Keratinocyte (primary cell): ENCODE measurements around the gene KAT7.

ENCODE experiments used
- EZH2 ChIP-seq: IDR thresholded peaks from one replicate; pipeline ENCODE4 v1.6.1; 2012; ENCODE audit warnings: inconsistent platforms, mild to moderate bottlenecking, low read length, moderate library complexity
- TF ChIP-seq, protein P1 (sequence below), 3 experiments: IDR thresholded peaks in 1 of 3; conservative IDR thresholded peaks in 1 of 3; optimal IDR thresholded peaks in 1 of 3; 2 replicates in 2 of 3; 3 replicates in 1 of 3; pipeline versions ENCODE3 to v1.5.1; 2011; ENCODE audit warnings: low read length in 3 of 3, mild to moderate bottlenecking in 3 of 3, moderate library complexity in 2 of 3, control low read depth in 1 of 3, inconsistent platforms in 1 of 3; ENCODE audit not compliant: insufficient read depth in 2 of 3; ENCODE audit errors: extremely low read depth in 1 of 3

GRCh38 chr17:49825645-49826044 is 37.2 kb downstream of the KAT7 start:
- no peak for TF ChIP-seq EZH2
- TF ChIP-seq, protein P1, sequence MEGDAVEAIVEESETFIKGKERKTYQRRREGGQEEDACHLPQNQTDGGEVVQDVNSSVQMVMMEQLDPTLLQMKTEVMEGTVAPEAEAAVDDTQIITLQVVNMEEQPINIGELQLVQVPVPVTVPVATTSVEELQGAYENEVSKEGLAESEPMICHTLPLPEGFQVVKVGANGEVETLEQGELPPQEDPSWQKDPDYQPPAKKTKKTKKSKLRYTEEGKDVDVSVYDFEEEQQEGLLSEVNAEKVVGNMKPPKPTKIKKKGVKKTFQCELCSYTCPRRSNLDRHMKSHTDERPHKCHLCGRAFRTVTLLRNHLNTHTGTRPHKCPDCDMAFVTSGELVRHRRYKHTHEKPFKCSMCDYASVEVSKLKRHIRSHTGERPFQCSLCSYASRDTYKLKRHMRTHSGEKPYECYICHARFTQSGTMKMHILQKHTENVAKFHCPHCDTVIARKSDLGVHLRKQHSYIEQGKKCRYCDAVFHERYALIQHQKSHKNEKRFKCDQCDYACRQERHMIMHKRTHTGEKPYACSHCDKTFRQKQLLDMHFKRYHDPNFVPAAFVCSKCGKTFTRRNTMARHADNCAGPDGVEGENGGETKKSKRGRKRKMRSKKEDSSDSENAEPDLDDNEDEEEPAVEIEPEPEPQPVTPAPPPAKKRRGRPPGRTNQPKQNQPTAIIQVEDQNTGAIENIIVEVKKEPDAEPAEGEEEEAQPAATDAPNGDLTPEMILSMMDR (optimal IDR thresholded peaks at IDR 0.05 in 1 of 3, IDR thresholded peaks at IDR 0.05 in 1 of 3, conservative IDR thresholded peaks at IDR 0.05 in 1 of 3; ENCODE audit: extremely low read depth in 1 of 3, insufficient read depth in 2 of 3, low read length in 3 of 3), result no peak
